ENCODE results near the gene CHST9. TPM values are rescaled to one million over a fixed set of nuclear protein-coding genes. Genes with fewer than 3 reads are reported as not detected.

Gene CHST9
- polyA plus RNA-seq, 3 donors = not detected

- Histone ChIP-seq H3K9me3 (replicated peaks in 1 of 2; ENCODE audit: control insufficient read depth in 1 of 2, insufficient read depth in 1 of 2, low read length in 2 of 2) (no peaks in the 10 kb centered on the region), H2AFZ (ENCODE audit: insufficient read depth, low read depth, low read length, poor library complexity, severe bottlenecking) (no peak overlapping the region), H3K4me1 (ENCODE audit: control insufficient read depth in 1 of 2, insufficient read depth in 2 of 2, low read length in 2 of 2) (no peaks in the 10 kb centered on the region), H3K4me3 (replicated peaks in 1 of 3; ENCODE audit: low read depth in 2 of 3, low read length in 3 of 3) (no peak overlapping the region), H3K27me3 (ENCODE audit: control insufficient read depth in 2 of 2, insufficient read depth in 2 of 2, low read length in 2 of 2) (no peaks in the 10 kb centered on the region), H3K79me2 (ENCODE audit: insufficient read depth, low read length) (no peaks in the 10 kb centered on the region), H3K36me3 (replicated peaks in 1 of 2; ENCODE audit: control insufficient read depth in 1 of 2, insufficient read depth in 2 of 2, low read length in 2 of 2) (no peaks in the 10 kb centered on the region), H3K27ac (ENCODE audit: low read depth in 1 of 2, low read length in 2 of 2) (no peak overlapping the region), H3K4me2 (replicated peaks; ENCODE audit: extremely low read depth, low read length, poor library complexity, severe bottlenecking) (no peak overlapping the region), H4K20me1 (ENCODE audit: insufficient read depth, low read length) (no peaks in the 10 kb centered on the region), H3K9ac (ENCODE audit: insufficient read depth, low read length, poor library complexity, severe bottlenecking) (no peak overlapping the region)
- peaks cover 2 to 10% (median 5%) of the 10 kb centered on the region in 7 donors for H3K9me3 Mint-ChIP-seq
- no peaks in the 10 kb centered on the region for H3K4me1 Mint-ChIP-seq
- H3K27ac Mint-ChIP-seq = no peak overlapping the region
- H3K27me3 Mint-ChIP-seq (ENCODE audit: low read depth in 3 of 3) = peaks cover 0 to 2% (median 1%) of the 10 kb centered on the region in 3 donors
- H3K36me3 Mint-ChIP-seq = no peaks in the 10 kb centered on the region
- DNase-seq = no peak
- H3K4me3 Mint-ChIP-seq = no peak overlapping the region
- intact Hi-C loops (cut with micrococcal nuclease) = no loop called here
- TF ChIP-seq CTCF (IDR thresholded peaks at IDR 0.05) = no peak
- WGBS (ENCODE audit: insufficient coverage) = 92% methylated on average over 5 of the region's 8 CpGs
These were observed 213.7 kb downstream of the CHST9 start for GRCh38 chr18:26971409-26971808.

- H3K79me2 ChIP-seq (ENCODE audit: insufficient read depth, low read length) = no peaks in the 10 kb centered on the region
- H3K27ac Mint-ChIP-seq = no peak overlapping the region
- no peak overlapping the region for H3K4me3 Mint-ChIP-seq
- no peak overlapping the region for H3K27ac ChIP-seq (ENCODE audit: low read depth in 1 of 2, low read length in 2 of 2)
- peaks cover 2 to 10% (median 5%) of the 10 kb centered on the region in 7 donors for H3K9me3 Mint-ChIP-seq
- no peaks in the 10 kb centered on the region for H4K20me1 ChIP-seq (ENCODE audit: insufficient read depth, low read length)
- WGBS (ENCODE audit: insufficient coverage) = no CpG with 5 or more reads among the region's 4 CpGs
- H3K4me2 ChIP-seq (replicated peaks; ENCODE audit: extremely low read depth, low read length, poor library complexity, severe bottlenecking) = no peak overlapping the region
- intact Hi-C loops (cut with micrococcal nuclease) = no loop called here
- no peaks in the 10 kb centered on the region for H3K36me3 ChIP-seq (replicated peaks in 1 of 2; ENCODE audit: control insufficient read depth in 1 of 2, insufficient read depth in 2 of 2, low read length in 2 of 2)
- no peak overlapping the region for H3K4me3 ChIP-seq (replicated peaks in 1 of 3; ENCODE audit: low read depth in 2 of 3, low read length in 3 of 3)
- H3K9ac ChIP-seq (ENCODE audit: insufficient read depth, low read length, poor library complexity, severe bottlenecking) = no peak overlapping the region
- H3K27me3 ChIP-seq (ENCODE audit: control insufficient read depth in 2 of 2, insufficient read depth in 2 of 2, low read length in 2 of 2) = no peaks in the 10 kb centered on the region
- H3K9me3 ChIP-seq (replicated peaks in 1 of 2; ENCODE audit: control insufficient read depth in 1 of 2, insufficient read depth in 1 of 2, low read length in 2 of 2) = no peaks in the 10 kb centered on the region
- H3K4me1 Mint-ChIP-seq = no peaks in the 10 kb centered on the region
- no peaks in the 10 kb centered on the region for H3K36me3 Mint-ChIP-seq
- H2AFZ ChIP-seq (ENCODE audit: insufficient read depth, low read depth, low read length, poor library complexity, severe bottlenecking) = no peak overlapping the region
- H3K27me3 Mint-ChIP-seq (ENCODE audit: low read depth in 3 of 3) = peaks cover 0 to 2% (median 2%) of the 10 kb centered on the region in 3 donors
- no peak for DNase-seq
- no peak for TF ChIP-seq CTCF (IDR thresholded peaks at IDR 0.05)
- no peaks in the 10 kb centered on the region for H3K4me1 ChIP-seq (ENCODE audit: control insufficient read depth in 1 of 2, insufficient read depth in 2 of 2, low read length in 2 of 2)
These were observed 214.5 kb downstream of the CHST9 start for GRCh38 chr18:26970637-26971036.
